CD4-positive, alpha-beta T cell treated with Interleukin-6 for 4 hours (primary cell): ENCODE data around the gene MRPL46.
"Not testable (repeated sequence)": the region's sequence is repeated elsewhere in the genome, so short reads cannot be mapped to it uniquely, and the experiment has no call there.

Experiments
- DNase-seq: peaks from one replicate; pipeline ENCODE4 v3.0.0-alpha.2; 2020; ENCODE audit warnings: mixed read lengths

Gene MRPL46

GRCh38 chr15:88477904-88478303 is 10.7 kb upstream of the MRPL46 start:
- no peak for DNase-seq

GRCh38 chr15:88477126-88477525 is 9.9 kb upstream of the MRPL46 start:
- no peak for DNase-seq

GRCh38 chr15:88476635-88477060 is 9.5 kb upstream of the MRPL46 start:
- DNase-seq, result peak; percentile 20

- DNase-seq, result not testable (repeated sequence)
Measured at GRCh38 chr15:88473661-88474293, 6.6 kb upstream of the MRPL46 start.

GRCh38 chr15:88472225-88472624 is 5.0 kb upstream of the MRPL46 start:
- no peak for DNase-seq

GRCh38 chr15:88470625-88471372 is 3.6 kb upstream of the MRPL46 start:
- no peak for DNase-seq

- no peak for DNase-seq
Measured at GRCh38 chr15:88469321-88469720, 2.1 kb upstream of the MRPL46 start.

- DNase-seq, result not testable (repeated sequence)
Measured at GRCh38 chr15:88468721-88469120, 1.5 kb upstream of the MRPL46 start.

GRCh38 chr15:88467935-88468528 is 844 bp upstream of the MRPL46 start:
- DNase-seq, result no peak

GRCh38 chr15:88465633-88466224 is 1.5 kb downstream of the MRPL46 start:
- DNase-seq, result no peak

GRCh38 chr15:88463870-88464532 is 3.2 kb downstream of the MRPL46 start:
- DNase-seq, result no peak

GRCh38 chr15:88456733-88457132 is 10.5 kb downstream of the MRPL46 start:
- no peak for DNase-seq

GRCh38 chr15:88454867-88455810 is 12.0 kb downstream of the MRPL46 start:
- DNase-seq, result peak; percentile 45

- DNase-seq, result no peak
Measured at GRCh38 chr15:88454236-88454635, 13.0 kb downstream of the MRPL46 start.

- no peak for DNase-seq
Measured at GRCh38 chr15:88453651-88454050, 13.5 kb downstream of the MRPL46 start.

GRCh38 chr15:88450125-88450798 is 16.9 kb downstream of the MRPL46 start:
- peak; percentile 53 for DNase-seq

GRCh38 chr15:88449581-88449980 is 17.6 kb downstream of the MRPL46 start:
- DNase-seq, result no peak

GRCh38 chr15:88448991-88449461 is 18.2 kb downstream of the MRPL46 start:
- no peak for DNase-seq

- no peak for DNase-seq
Measured at GRCh38 chr15:88447741-88448140, 19.4 kb downstream of the MRPL46 start.

- no peak for DNase-seq
Measured at GRCh38 chr15:88447206-88447605, 20.0 kb downstream of the MRPL46 start.

- DNase-seq, result no peak
Measured at GRCh38 chr15:88441076-88441730, 26.0 kb downstream of the MRPL46 start.
